Measurements from ENCODE around the gene BNIPL.

GRCh38 chr1:151054971-151055547 lies 18.7 kb downstream of the BNIPL start:
- TF ChIP-seq CTCF (IDR thresholded peaks at IDR 0.05) = no peak
- no peak for TF ChIP-seq EP300 (IDR thresholded peaks at IDR 0.05)

Measured in ovary (tissue), 3 donors.